Skeletal muscle cell (primary cell): ENCODE data around the gene DIPK2A.
A peak's percentile ranks its signal among the peaks of the same experiment; 100 is the strongest.

Source experiments
- DNase-seq: peaks from one replicate; pipeline ENCODE4 v3.0.0-alpha.2; 2010; ENCODE audit warnings: low read depth
- H3K4me3 ChIP-seq: 2 replicates; pipeline ENCODE4 v1.5.1; 2011; ENCODE audit warnings: low read depth, mild to moderate bottlenecking, control low read depth, low read length, moderate library complexity

DIPK2A gene

DNA sequence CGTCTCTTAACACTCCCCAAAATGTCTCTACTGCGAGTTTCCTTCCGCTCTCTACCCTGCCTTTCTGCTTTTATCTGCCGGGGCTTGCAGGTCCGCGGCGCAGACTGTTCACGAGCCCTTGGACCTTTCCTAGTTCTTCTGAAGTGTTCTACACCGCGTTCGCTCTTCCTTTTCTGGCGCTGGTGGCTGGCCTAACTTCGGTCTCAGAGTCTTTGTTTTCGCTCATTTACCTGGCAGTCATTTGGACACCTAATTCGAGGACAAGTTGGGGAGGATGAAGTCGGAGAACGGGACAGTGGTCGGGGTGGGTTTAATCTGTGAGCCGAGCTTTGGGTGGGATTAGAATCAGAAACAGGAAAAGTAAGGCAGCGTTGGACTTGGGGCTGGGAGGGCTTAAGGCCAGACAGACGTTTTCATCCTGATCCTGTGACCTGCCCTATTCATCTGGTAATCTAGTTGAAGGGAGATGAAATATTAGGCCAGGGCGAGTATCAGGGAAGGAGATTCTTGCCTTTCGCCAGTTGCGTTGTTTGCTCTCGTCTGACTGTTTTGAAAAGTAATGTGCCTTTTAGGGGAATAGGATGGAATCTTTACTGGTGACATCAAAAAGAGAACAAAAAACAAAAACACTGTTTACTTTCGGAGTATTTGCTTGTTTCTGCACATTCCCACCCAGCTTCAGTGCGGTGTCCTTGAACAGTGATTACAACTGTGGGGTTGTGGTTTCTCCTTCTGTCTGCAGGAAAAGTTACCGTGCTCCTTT, 1.8 kb downstream of the DIPK2A start:
- H3K4me3 ChIP-seq, result peak overlapping the region; percentile 98
- peak; percentile 53 for DNase-seq

DNA sequence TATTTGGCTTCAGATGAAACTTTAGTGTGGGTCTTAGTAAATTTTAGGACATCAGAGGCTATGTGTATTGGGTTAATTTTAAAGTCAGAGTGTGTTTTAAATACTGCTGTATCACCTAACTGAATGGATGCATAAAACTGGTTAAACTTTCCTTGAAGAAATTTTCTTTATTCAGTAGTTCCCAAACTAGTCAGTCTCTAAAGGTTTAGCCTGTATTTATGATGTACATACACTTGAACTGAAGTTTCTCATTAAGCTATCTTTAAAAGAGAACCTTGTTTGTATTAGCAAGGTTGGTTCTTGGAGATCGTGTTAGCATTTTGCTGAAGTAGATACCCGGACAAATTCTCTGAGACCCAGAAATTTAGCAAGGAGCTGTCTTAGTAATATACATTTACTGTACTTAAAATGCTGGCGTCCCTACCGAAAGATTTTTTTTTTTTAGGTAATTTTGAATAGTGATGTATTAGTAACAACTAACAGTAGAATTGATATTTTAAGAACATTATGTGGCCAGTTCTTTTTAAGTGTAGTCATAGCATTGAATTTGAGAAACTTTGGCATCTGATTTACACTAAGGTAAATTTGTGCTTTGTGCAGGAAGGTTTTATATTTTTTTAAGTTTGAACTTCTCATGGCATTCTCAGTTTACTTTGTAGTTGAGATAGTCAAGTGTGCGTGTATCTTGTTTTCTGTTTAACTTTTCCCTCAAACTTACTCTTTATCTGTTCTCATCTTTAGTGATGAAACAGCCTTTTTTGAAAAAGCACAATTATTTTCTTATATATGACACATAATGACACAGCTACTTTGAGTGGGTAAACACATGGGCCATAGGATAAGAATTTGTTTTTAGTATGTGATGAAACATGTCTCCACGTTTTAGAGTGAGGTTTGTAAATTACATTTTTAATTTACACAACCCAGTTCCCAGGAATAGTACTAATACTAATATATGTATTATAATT, 2.9 kb downstream of the DIPK2A start:
- no peak for DNase-seq
- peak overlapping the region; percentile 98 for H3K4me3 ChIP-seq

DNA sequence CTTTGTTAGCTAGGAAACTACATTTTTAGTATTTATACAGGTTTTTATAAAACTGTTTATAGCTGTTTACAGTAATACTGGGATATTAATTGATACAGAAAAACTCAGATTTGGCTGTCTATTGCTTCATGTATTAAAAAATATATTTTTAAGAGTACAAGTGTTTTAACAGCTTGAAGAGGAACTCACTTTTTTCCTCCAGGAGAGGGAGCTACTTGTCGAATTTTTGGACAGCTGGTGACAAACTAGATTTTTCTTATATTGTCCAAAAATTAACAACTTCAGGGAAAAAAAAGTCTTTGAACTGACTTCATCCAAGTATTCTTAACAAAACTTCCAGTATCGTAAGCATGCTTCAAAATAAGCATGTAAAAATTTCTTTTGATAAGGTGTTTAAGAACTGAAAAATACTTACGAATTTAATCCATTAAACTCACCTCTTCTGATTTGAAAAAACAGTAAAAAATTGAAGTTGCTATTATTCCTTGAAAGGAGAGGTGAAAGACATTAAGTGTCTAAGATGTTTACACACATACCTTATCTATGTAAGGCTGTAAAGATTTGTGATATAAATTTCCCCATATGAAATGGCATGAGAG, 4.0 kb downstream of the DIPK2A start:
- H3K4me3 ChIP-seq, result peak overlapping the region; percentile 98
- DNase-seq, result no peak

DNA sequence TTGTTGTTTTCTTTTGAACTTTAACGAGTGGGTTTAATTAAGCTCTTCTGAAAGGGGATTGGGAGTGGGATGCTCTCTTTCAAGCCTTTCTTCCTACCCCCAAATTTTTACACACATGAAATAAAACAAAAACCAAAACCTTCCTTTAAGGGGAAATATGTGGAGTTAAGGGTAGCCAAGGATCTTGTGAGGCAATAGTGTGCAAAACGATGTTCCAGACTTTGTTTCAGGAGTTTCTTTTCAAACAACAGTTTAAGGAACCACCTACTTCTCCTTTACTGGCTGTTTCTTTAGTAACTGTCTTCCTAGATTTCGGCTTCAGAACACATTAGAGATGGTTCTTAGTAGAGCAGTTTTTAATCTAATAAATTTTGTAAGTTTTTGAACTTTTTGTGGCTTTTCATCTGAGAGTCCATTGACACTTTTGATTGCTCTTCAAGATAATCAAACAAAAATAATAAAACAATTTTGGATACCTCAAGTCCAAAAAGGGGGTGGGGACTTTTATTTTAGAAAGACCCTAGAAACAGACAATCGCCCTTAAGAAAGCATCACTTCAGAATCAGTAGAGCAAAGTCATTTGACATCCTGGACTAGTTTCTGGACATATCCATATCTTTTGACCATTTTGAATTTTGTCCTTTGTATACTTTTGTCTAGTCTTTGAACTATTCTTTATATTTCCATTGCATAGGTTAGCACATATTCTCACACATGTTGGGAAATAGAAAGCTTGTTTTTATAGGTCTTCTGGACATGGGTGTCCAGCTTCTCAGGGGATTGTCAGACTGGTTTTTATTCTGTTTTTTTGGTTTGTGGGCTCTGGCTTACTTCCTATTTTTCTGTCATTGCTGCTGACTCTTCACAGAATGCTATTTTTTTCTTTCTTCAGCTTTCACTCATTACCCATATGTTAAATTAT, 6.0 kb downstream of the DIPK2A start:
- H3K4me3 ChIP-seq, result no peak overlapping the region
- DNase-seq, result no peak

DNA sequence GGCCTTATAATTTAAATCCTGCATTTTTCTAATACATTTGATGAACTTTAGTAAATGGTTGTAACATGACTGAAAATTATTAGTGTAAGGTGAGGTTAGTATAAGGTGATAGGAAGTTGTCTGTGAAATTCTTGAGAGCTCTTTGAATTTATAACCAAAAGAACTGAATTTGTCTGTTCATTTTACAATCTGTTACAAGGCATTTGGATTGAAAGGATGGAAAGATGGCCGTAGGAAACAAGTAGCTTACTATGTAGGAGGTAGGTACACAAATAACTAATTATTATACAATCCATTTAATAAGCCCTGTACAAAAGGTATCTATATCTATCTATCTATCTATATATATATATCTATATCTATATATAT, 6.6 kb downstream of the DIPK2A start:
- H3K4me3 ChIP-seq, result no peak overlapping the region
- no peak for DNase-seq

DNA sequence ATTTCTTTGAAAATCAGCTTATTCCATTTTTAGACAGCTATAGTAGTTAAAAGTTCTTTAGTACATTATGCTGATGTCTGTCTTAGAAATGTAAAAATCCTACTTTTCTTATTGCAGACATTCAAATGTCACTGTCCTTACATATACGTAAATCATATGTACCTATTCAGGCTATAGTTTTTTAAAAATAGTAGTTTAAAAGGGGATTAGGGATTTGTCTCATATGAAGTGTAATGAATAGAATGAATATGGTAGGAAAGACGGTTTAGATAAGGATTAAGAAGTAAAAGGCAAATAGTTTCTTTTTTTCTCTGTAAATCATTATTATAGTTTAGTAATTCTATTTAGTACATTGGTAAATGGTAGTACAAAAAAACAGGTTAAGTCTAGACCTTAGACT, 7.4 kb downstream of the DIPK2A start:
- no peak for DNase-seq
- no peak overlapping the region for H3K4me3 ChIP-seq

DNA sequence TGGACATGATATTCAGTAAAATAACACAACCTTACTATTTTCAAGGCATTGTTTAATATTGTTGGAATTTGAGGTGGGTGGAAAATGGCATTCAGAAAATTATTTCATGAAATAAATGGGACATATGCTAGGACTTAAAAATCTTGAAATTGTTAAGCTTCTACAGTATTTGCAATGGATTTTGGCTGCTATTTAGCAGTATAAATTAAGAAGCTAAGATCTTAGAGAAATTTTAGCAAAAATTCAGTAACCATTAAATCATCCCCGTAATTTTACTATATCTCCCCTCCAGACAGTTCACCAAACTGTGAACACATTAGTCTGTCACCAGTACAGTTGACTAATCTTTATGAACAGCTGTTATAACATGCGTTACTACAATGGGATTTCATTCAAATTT, 8.2 kb downstream of the DIPK2A start:
- no peak overlapping the region for H3K4me3 ChIP-seq
- no peak for DNase-seq

DNA sequence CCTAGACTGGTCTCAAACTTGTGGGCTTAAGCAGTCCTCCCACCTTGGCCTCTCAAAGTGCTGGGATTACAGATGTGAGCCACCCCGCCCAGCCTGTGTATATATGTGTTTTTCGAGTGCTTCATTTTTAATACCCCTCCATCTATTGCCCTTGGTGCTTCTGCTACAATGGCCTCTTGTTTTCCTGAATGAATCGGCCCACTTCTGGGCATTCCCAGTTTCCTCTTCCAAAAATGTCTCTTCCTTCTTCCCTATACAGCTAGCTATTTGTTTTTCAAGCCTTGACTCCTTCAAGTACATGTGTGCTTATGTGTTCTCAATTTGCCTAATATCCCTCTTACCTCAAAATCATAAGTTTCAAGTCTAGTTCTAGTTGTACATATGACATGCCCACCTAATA, 16.7 kb downstream of the DIPK2A start:
- no peak overlapping the region for H3K4me3 ChIP-seq
- DNase-seq, result no peak

DNA sequence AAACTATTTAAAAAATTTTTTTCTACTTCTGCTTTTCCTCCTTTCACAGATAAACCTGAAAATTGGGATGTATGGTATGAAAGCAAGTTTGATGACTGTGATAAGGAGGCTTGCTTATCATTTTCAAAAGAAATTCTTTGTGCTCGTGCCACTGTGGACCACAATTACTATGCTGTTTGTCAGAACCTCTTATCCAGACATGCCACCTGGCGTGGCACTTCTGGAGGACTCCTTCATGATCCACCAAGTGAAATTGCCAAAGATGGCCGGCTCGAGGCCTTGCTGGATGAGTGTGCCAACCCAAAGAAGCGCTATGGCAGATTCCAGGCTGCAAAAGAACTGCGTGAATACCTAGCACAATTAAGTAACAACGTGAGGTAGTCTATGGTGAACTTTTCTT, 17.8 kb downstream of the DIPK2A start:
- H3K4me3 ChIP-seq, result no peak overlapping the region
- no peak for DNase-seq

DNA sequence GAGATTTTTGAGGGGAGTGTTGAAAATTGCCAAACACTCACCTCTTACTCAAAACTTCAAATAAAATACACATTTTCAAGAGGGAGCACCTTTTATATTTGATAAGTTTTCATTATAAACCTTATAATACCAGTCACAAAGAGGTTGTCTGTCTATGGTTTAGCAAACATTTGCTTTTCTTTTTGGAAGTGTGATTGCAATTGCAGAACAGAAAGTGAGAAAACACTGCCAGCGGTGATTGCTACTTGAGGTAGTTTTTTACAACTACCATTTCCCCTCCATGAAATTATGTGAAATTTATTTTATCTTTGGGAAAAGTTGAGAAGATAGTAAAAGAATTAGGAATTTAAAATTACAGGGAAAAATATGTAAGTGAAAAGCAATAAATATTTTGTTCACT, 20.1 kb downstream of the DIPK2A start:
- DNase-seq, result no peak
- H3K4me3 ChIP-seq, result no peak overlapping the region

DNA sequence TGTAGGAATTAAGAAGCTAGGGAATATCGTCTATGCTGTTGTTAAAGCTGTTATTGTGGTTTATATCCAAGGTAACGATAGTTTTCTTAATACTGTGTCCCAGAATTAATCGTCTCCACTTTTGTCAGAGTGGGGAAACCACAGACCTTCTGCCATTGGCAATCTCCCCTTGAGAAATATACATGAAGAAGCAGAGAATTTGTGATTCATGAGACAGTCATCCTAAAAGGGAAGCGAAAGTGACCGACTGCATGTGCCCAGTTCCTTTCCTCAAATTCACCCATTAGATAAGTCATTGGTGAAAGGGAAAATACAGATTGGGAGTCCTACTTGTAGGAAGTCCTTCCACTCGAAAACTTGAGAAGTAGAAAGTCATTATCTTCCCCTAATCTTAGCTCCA, 26.6 kb downstream of the DIPK2A start:
- no peak overlapping the region for H3K4me3 ChIP-seq
- no peak for DNase-seq

DNA sequence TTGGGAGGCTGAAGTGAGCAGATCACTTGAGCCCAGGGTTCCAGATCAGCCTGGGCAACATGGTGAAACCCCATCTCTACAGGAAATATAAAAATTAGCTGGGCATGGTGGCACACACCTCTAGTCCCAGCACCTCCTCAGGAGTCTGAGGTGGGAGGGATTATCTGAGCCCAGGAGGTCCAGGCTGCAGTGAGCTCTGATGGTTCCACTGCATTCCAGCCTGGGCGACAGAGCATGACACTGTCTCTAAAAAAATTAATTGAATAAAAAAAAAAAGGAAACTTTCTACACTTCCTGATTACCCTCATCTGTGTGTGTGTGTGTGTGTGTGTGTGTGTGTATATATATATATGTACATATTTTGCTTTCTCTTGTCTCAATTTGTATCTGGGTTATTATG, 31.4 kb downstream of the DIPK2A start:
- no peak for DNase-seq
- H3K4me3 ChIP-seq, result no peak overlapping the region

DNA sequence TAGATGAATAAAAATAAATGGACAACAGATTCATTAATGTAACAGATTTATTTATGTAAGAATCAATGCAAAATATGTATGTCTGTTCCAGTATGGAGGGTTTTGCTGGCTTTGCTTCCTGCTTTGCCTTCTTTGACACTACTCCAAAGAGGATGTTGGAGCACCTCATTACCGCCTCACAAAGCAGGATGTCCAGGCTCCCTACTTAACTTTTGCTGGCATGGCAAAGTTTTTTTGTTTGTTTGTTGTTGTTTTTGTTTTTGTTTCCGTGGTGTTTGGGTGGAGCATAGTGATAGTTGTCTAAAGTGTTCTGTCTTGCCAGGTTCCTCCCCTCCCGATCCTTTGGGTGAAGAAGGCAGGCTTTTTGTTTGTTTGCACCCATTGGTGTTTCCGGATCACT, 38.7 kb downstream of the DIPK2A start:
- H3K4me3 ChIP-seq, result no peak overlapping the region
- no peak for DNase-seq

DNA sequence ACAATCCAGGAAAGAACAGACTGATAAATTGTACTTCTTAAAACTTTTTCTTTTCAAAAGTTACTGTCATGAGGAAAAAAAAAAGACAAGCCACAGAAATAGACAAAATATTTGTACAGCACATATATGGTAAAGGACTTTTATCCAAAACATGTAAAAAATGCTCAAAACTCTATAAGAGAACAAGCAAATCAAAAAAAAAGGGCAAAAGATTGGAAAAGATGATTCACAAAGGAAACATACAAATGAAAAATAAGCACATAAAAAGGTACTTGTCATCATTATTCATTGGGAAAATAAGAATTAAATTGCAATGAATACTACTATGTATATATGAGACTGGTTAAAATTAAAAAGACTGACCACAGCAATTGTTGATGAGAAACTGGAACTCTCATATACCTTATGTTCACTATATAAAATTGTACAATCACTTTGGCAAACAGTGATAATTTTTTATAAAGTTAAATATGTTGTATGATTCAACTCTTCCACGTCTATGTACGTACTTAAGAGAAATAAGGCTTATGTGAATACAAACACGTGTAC, 39.7 kb downstream of the DIPK2A start:
- no peak for DNase-seq
- H3K4me3 ChIP-seq, result no peak overlapping the region

DNA sequence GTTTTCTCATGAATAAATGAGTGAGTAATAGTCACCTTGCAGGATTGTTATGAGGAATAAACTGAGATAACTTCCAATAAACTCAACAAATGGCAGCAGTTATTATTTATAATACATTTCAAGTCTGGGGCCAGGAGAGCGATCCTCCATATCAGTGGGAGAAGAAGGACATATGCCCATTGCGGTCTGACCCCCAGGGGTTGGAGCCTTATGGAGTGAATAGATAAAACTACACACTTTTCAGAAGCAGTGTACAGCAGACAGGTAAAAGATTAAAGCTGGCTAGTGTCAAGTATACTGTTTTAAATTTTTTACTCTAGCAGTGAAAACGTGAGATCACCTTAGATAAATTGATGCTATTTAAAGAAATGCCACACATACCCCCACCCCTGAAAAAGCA, 43.5 kb downstream of the DIPK2A start:
- no peak overlapping the region for H3K4me3 ChIP-seq
- no peak for DNase-seq

DNA sequence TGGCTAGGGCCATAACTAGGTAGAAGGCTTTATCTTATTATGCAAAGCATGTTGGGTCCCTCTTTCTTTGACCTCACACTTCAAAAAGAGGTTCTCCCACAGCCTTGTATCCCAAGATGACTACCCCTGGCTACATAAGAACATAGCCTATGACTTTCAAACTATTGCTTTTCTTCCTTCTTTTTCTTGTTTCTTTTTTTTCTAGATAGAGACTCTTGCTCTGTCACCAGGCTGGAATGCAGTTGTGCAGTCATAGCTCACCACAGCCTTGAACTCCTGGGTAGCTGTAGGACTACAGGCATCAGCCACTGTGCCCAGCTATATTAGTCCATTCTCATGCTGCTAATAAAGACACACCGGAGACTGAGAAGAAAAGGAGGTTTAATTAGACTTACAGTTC, 47.2 kb downstream of the DIPK2A start:
- H3K4me3 ChIP-seq, result no peak overlapping the region
- DNase-seq, result peak; percentile 84
